MCF 10A (cell line): ENCODE data around the gene COA5. TPM values are rescaled to one million over a fixed set of nuclear protein-coding genes. Genes with fewer than 3 reads are reported as not detected.

Experiments
- BruUV-seq: library from RNA; stranded (reverse); fragments of 400-500 nt; replicated peaks from 2 replicates; lab custom pipeline; 2021; lab: Mats Ljungman, UMichigan
- CTCF ChIA-PET: fragments of 300-600 bp; sonication (Branson Sonifier 250); formaldehyde crosslinking; extraction: SDS; loops from one replicate; lab custom pipeline; 2021; ENCODE audit warnings: antibody characterized with exemption, inconsistent platforms; lab: Yijun Ruan, JAX
- POLR2A ChIA-PET: fragments of 300-600, 350-650 bp; sonication (Branson Sonifier 250); formaldehyde crosslinking; extraction: SDS; loops from one replicate; lab custom pipeline; 2020; ENCODE audit warnings: antibody characterized with exemption, inconsistent platforms; lab: Yijun Ruan, JAX
- DNase-seq: peaks from one replicate; pipeline ENCODE4 v3.0.0-alpha.2; 2018; ENCODE audit not compliant: unreplicated experiment
- H3K27ac Mint-ChIP-seq: one replicate; pipeline ENCODE4 v1.8.0; 2022; ENCODE audit warnings: mild to moderate bottlenecking, low read depth, mixed read lengths; ENCODE audit not compliant: unreplicated experiment
- H3K27me3 Mint-ChIP-seq: one replicate; pipeline ENCODE4 v1.8.0; 2022; ENCODE audit warnings: mixed read lengths; ENCODE audit not compliant: insufficient read depth, unreplicated experiment
- H3K36me3 Mint-ChIP-seq: one replicate; pipeline ENCODE4 v1.8.0; 2022; ENCODE audit warnings: mild to moderate bottlenecking, moderate library complexity, mixed read lengths; ENCODE audit not compliant: insufficient read depth, unreplicated experiment
- H3K4me1 Mint-ChIP-seq: one replicate; pipeline ENCODE4 v1.8.0; 2022; ENCODE audit warnings: mixed read lengths; ENCODE audit not compliant: insufficient read depth, unreplicated experiment
- H3K4me3 Mint-ChIP-seq: one replicate; pipeline ENCODE4 v1.8.0; 2022; ENCODE audit warnings: mild to moderate bottlenecking, moderate library complexity, mixed read lengths; ENCODE audit not compliant: unreplicated experiment
- H3K9me3 Mint-ChIP-seq: one replicate; pipeline ENCODE4 v1.8.0; 2022; ENCODE audit warnings: mixed read lengths; ENCODE audit not compliant: unreplicated experiment
- CTCF ChIP-seq: fragments of 200-600 bp; IDR thresholded peaks from one replicate; pipeline ENCODE4 v1.8.0; 2022; ENCODE audit warnings: antibody characterized with exemption, mild to moderate bottlenecking; ENCODE audit not compliant: unreplicated experiment
- intact Hi-C: fragments of 100-400 bp; cut with micrococcal nuclease; formaldehyde crosslinking; loops from 2 replicates; pipeline ENCODE4 v1.14.1; 2022
- total RNA-seq: library from RNA; stranded (reverse); gene quantifications from 2 replicates; pipeline ENCODE4 v1.2.3, GENCODE V29; 2022

COA5 gene
- total RNA-seq, 1 experiment from 2014 or later = 22.8 TPM

- H3K27me3 Mint-ChIP-seq = no peaks in the 10 kb centered on the region
These were observed 44.9 kb downstream of the COA5 start for GRCh38 chr2:98563394-98563793.

GRCh38 chr2:98561902-98562695, 46.2 kb downstream of the COA5 start:
- TF ChIP-seq CTCF = no peak
- no peak overlapping the region for H3K27ac Mint-ChIP-seq
- POLR2A ChIA-PET = no interaction called here
- BruUV-seq = no TSS peak
- H3K9me3 Mint-ChIP-seq = no peaks in the 10 kb centered on the region
- peaks cover 14% of the 10 kb centered on the region for H3K36me3 Mint-ChIP-seq
- no peaks in the 10 kb centered on the region for H3K27me3 Mint-ChIP-seq
- no peak for DNase-seq
- intact Hi-C loops = no loop called here
- H3K4me3 Mint-ChIP-seq = no peak overlapping the region
- no peaks in the 10 kb centered on the region for H3K4me1 Mint-ChIP-seq
- CTCF ChIA-PET = interaction anchor here (0.6 to 1.1 kb wide), 2 partner anchors 22 to 150 kb away, joined by 3 read pairs; no protein-coding TSS in a partner anchor

More at GRCh38 chr2:98563394-98563793, 44.9 kb downstream of the COA5 start:
- no TSS peak for BruUV-seq
- H3K9me3 Mint-ChIP-seq = no peaks in the 10 kb centered on the region
- intact Hi-C loops = no loop called here
- no peaks in the 10 kb centered on the region for H3K4me1 Mint-ChIP-seq
- H3K36me3 Mint-ChIP-seq = peaks cover 11% of the 10 kb centered on the region
- ChIA-PET CTCF (interaction anchor here (0.7 kb wide), 1 partner anchor 9 kb away, joined by 3 read pairs; no protein-coding TSS in a partner anchor), POLR2A (no interaction called here)
- no peak for DNase-seq
- H3K4me3 Mint-ChIP-seq = no peak overlapping the region
- no peak for TF ChIP-seq CTCF
- no peak overlapping the region for H3K27ac Mint-ChIP-seq

- CTCF ChIA-PET = interaction anchor here (0.5 to 1.5 kb wide), 3 partner anchors 8 to 46 kb away, joined by 3 to 6 read pairs (median 4); no protein-coding TSS in a partner anchor
These were observed 47.3 kb downstream of the COA5 start for GRCh38 chr2:98561018-98561417.

More at GRCh38 chr2:98561018-98561417, 47.3 kb downstream of the COA5 start:
- Mint-ChIP-seq H3K36me3 (peaks cover 12% of the 10 kb centered on the region), H3K4me3 (no peak overlapping the region), H3K4me1 (no peaks in the 10 kb centered on the region), H3K27me3 (no peaks in the 10 kb centered on the region), H3K9me3 (no peaks in the 10 kb centered on the region), H3K27ac (no peak overlapping the region)
- no peak for DNase-seq
- POLR2A ChIA-PET = no interaction called here
- intact Hi-C loops = no loop called here
- no TSS peak for BruUV-seq
- TF ChIP-seq CTCF = no peak
